ENCODE measurements around the gene UBE2J2. TPM values are rescaled to one million over a fixed set of nuclear protein-coding genes. Genes with fewer than 3 reads are reported as not detected.

Gene UBE2J2
- total and polyA plus RNA-seq, 2 of the 8 experiments (the other 6 are each of a cell fraction or from before 2014, with no cell fraction given), result 33.6 to 67.9 TPM

DNA sequence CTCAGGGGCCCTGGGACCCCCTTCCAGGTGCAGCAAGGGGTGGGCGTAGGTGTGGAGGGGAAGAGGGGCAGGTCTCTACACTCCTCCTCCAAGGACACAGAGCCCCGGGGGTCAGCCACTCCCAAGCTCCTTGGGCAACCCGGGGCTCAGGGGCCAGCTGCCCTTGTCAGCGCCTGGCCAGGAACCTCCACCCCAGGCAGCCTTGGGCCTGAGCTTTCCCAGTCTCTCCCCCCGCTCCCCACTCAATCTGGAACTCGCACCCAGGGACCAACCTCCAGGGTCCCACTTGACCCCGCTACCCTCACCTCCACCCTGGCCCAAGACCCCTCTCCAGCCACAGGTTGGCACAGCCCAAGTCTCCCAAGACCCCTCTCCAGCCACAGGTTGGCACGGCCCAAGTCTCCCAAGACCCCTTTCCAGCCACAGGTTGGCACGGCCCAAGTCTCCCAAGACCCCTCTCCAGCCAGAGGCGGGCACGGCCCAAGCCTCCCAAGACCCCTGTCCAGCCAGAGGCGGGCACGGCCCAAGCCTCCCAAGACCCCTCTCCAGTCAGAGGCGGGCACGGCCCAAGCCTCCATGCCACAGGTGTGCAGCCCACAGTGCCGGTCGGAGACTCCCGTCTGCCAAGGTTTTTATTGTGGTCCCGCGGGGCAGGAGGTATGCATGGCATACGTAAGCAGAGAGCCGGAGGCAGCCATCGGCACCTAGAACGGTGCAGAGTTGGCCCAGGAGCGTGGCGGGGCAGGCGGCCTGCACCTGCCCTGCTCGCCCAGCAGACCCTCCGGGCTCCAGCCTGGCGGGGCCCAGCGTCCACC lies 62.7 kb downstream of the UBE2J2 start:
- POLR2A ChIA-PET (ENCODE audit: partially characterized antibody), result interaction anchor here (1.1 kb wide), 1 partner anchor 21 kb away, joined by 3 read pairs; the partner anchor contains the start of genes B3GALT6 and SDF4
- Histone ChIP-seq H3K9me3 (ENCODE audit: insufficient read depth in 2 of 2, low read depth in 1 of 2, low read length in 1 of 2) (no peaks in the 10 kb centered on the region), H3K14ac (ENCODE audit: insufficient read length) (no peak overlapping the region), H2BK12ac (ENCODE audit: low read depth, low read length) (no peak overlapping the region), H4K20me1 (replicated peaks in 1 of 2; ENCODE audit: control insufficient read depth in 1 of 2, insufficient read depth in 2 of 2, low read length in 2 of 2) (peaks cover 0 to 5% of the 10 kb centered on the region in 2 experiments), H3K56ac (replicated peaks; ENCODE audit: insufficient read length, low read depth, low read length) (no peak overlapping the region), H3K27ac (ENCODE audit: low read depth, low read length) (no peak overlapping the region), H4K8ac (ENCODE audit: extremely low read depth, insufficient read depth, low read length) (no peak overlapping the region), H3K36me3 (ENCODE audit: control insufficient read depth in 2 of 4, insufficient read depth in 4 of 4, low read length in 3 of 4) (no peaks in the 10 kb centered on the region), H2BK5ac (ENCODE audit: low read depth, low read length) (no peak overlapping the region), H2BK20ac (ENCODE audit: low read length) (no peak overlapping the region), H3K79me2 (ENCODE audit: control insufficient read depth in 1 of 2, insufficient read depth in 2 of 2, low read length in 2 of 2) (no peaks in the 10 kb centered on the region), H4K91ac (replicated peaks; ENCODE audit: insufficient read length, low read length) (no peak overlapping the region), H3K23ac (ENCODE audit: insufficient read length) (no peak overlapping the region), H3K9ac (replicated peaks in 1 of 4; ENCODE audit: extremely low read depth in 1 of 4, low read depth in 3 of 4, low read length in 3 of 4) (no peak overlapping the region), H3K4me2 (ENCODE audit: insufficient read depth in 1 of 2, low read depth in 2 of 2, low read length in 2 of 2) (no peak overlapping the region), H3K4ac (replicated peaks; ENCODE audit: insufficient read length, low read depth, low read length) (no peak overlapping the region), H3K4me3 (ENCODE audit: extremely low read depth in 1 of 4, insufficient read depth in 2 of 4, low read depth in 3 of 4, low read length in 4 of 4) (no peak overlapping the region), H3K18ac (ENCODE audit: extremely low read depth, low read length) (no peak overlapping the region), H2AK5ac (ENCODE audit: low read depth, low read length) (no peak overlapping the region), H2BK15ac (ENCODE audit: low read length) (no peak overlapping the region), H3K4me1 (replicated peaks in 1 of 4; ENCODE audit: control insufficient read depth in 3 of 4, insufficient read depth in 4 of 4, low read length in 3 of 4) (peaks cover 0 to 9% (median 5%) of the 10 kb centered on the region in 4 experiments; a peak in 6 of 7 replicates), H3K23me2 (ENCODE audit: low read depth, low read length) (peaks cover 7% of the 10 kb centered on the region; the same call in 1 of the 2 replicates), H4K5ac (ENCODE audit: insufficient read length, low read depth, low read length) (no peak overlapping the region), H3K79me1 (ENCODE audit: low read depth, low read length) (no peaks in the 10 kb centered on the region), H3K27me3 (replicated peaks in 1 of 4; ENCODE audit: control insufficient read depth in 3 of 4, extremely low read depth in 1 of 4, insufficient read depth in 3 of 4, low read length in 3 of 4) (peaks cover 0 to 12% (median 10%) of the 10 kb centered on the region in 4 experiments; a peak in 6 of 7 replicates), H2AFZ (ENCODE audit: low read length) (no peak overlapping the region), H2BK120ac (replicated peaks; ENCODE audit: low read depth, low read length) (no peak overlapping the region)
- CTCF ChIA-PET (ENCODE audit: partially characterized antibody), result interaction anchor here (0.8 to 1.6 kb wide), 8 partner anchors 16 to 88 kb away, joined by 3 to 9 read pairs (median 4); partner anchors contain the start of gene TTLL10
- whole genome bisulfite sequencing, 2 experiments (ENCODE audit: extremely low coverage in 1 of 2, insufficient coverage in 1 of 2, insufficient read length in 1 of 2, insufficient replicate concordance in 2 of 2, low coverage in 1 of 2, low lambda C conversion rate in 2 of 2, missing lambda C conversion rate in 1 of 2), result 92% methylated on average over 27 of the region's 31 CpGs; no CpG with 5 or more reads in 1 of the 2 experiments
- FAIRE-seq (no peak), DNase-seq (ENCODE audit: low read depth in 1 of 2, low spot score in 2 of 2) (no peak)
- TF ChIP-seq, protein P1, sequence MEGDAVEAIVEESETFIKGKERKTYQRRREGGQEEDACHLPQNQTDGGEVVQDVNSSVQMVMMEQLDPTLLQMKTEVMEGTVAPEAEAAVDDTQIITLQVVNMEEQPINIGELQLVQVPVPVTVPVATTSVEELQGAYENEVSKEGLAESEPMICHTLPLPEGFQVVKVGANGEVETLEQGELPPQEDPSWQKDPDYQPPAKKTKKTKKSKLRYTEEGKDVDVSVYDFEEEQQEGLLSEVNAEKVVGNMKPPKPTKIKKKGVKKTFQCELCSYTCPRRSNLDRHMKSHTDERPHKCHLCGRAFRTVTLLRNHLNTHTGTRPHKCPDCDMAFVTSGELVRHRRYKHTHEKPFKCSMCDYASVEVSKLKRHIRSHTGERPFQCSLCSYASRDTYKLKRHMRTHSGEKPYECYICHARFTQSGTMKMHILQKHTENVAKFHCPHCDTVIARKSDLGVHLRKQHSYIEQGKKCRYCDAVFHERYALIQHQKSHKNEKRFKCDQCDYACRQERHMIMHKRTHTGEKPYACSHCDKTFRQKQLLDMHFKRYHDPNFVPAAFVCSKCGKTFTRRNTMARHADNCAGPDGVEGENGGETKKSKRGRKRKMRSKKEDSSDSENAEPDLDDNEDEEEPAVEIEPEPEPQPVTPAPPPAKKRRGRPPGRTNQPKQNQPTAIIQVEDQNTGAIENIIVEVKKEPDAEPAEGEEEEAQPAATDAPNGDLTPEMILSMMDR (IDR thresholded peaks at IDR 0.05; ENCODE audit: control extremely low read depth in 1 of 3, insufficient read depth in 1 of 3, low read depth in 1 of 3, low read length in 3 of 3), result no peak
- no peak for TF ChIP-seq EP300 (IDR thresholded peaks at IDR 0.05; ENCODE audit: borderline replicate concordance in 1 of 2, low read depth in 2 of 2, low read length in 2 of 2)
- no peak for TF ChIP-seq HDAC6 (IDR thresholded peaks at IDR 0.05; ENCODE audit: low read depth, low read length)
- TF ChIP-seq CTBP2 (IDR thresholded peaks at IDR 0.05; ENCODE audit: borderline replicate concordance, insufficient read depth, insufficient read length, low read length), result no peak
- no peak for TF ChIP-seq TEAD4 (IDR thresholded peaks at IDR 0.05; ENCODE audit: low read depth, low read length)
- no peak for TF ChIP-seq POU5F1 (IDR thresholded peaks at IDR 0.05; ENCODE audit: low read depth, low read length)
- TF ChIP-seq MAFK (IDR thresholded peaks at IDR 0.05; ENCODE audit: low read depth, low read length), result no peak

Data from H1 (cell line).